HepG2 (cell line): ENCODE data around the gene MED12L. TPM values are rescaled to one million over a fixed set of nuclear protein-coding genes. Genes with fewer than 3 reads are reported as not detected.

Source experiments
- ATAC-seq: fragments of 200-7000 bp; cut with Tn5 transposase; 3 replicates; pipeline ENCODE4 v1.9.1; 2020; ENCODE audit warnings: mild to moderate bottlenecking, moderate library complexity
- BruUV-seq: library from RNA; stranded (reverse); fragments of 400-500 nt; replicated peaks from 2 replicates; lab custom pipeline; 2021; lab: Mats Ljungman, UMichigan
- CTCF ChIA-PET: fragments of 300-600 bp; formaldehyde crosslinking; extraction: SDS; loops from one replicate; lab custom pipeline; 2021; ENCODE audit warnings: low total read pairs, inconsistent platforms, low intra/inter-chr PET ratio; lab: Yijun Ruan, JAX
- POLR2A ChIA-PET: fragments of 350-600 bp; sonication (Branson Sonifier 250); formaldehyde crosslinking; loops from one replicate; lab custom pipeline; 2020; ENCODE audit warnings: antibody characterized with exemption, inconsistent platforms; lab: Yijun Ruan, JAX
- DNase-seq: peaks from one replicate; pipeline ENCODE4 v3.0.0-alpha.2; 2015; ENCODE audit warnings: low spot score
- FAIRE-seq: peaks from 3 replicates; lab custom pipeline; 2011; peaks lifted over from hg19 to GRCh38; lab: Jason Lieb, UNC
- H2AFZ ChIP-seq: one replicate; pipeline ENCODE4 v1.6.1; 2011; ENCODE audit warnings: low read length, inconsistent platforms
- H3K27ac ChIP-seq: fragments of 300-600 bp; 3 replicates; pipeline ENCODE4 v1.8.0; 2011; ENCODE audit warnings: mixed run types, mild to moderate bottlenecking, mixed read lengths, low read length, inconsistent platforms; ENCODE audit not compliant: insufficient read depth; ENCODE audit errors: extremely low read length
- H3K27me3 ChIP-seq, 2 experiments: fragments of 200-600 bp in 1 of 2; 2 replicates in 1 of 2; 3 replicates in 1 of 2; pipeline versions ENCODE4 v1.6.0 to v1.8.0; 2011; ENCODE audit warnings: low read length in 2 of 2, mild to moderate bottlenecking in 2 of 2, moderate library complexity in 2 of 2, inconsistent platforms in 1 of 2; ENCODE audit not compliant: insufficient read depth in 2 of 2, control insufficient read depth in 1 of 2
- H3K36me3 ChIP-seq, 2 experiments: fragments of 200-600 bp in 1 of 2; replicated peaks in 1 of 2; 2 replicates in 1 of 2; 3 replicates in 1 of 2; pipeline versions ENCODE4 v1.5.1 to v1.8.0; 2011; ENCODE audit warnings: low read length in 2 of 2, inconsistent platforms in 1 of 2; ENCODE audit not compliant: insufficient read depth in 2 of 2, control insufficient read depth in 1 of 2
- H3K4me1 ChIP-seq: 2 replicates; pipeline ENCODE4 v1.5.1; 2012; ENCODE audit warnings: low read length, inconsistent platforms; ENCODE audit not compliant: insufficient read depth
- H3K4me2 ChIP-seq: 2 replicates; pipeline ENCODE4 v1.6.0; 2011; ENCODE audit warnings: low read depth, low read length, inconsistent platforms
- H3K4me3 ChIP-seq, 3 experiments: fragments of 200-600 bp in 1 of 3; sonication (generic), shearing (Covaris generic) in 1 of 3; replicated peaks in 1 of 3; 2 replicates each; pipeline ENCODE4 v1.5.1; 2011 to 2016; ENCODE audit warnings: low read length in 3 of 3, inconsistent platforms in 2 of 3, low read depth in 2 of 3, mild to moderate bottlenecking in 2 of 3, control low read depth in 1 of 3, mixed read lengths in 1 of 3; ENCODE audit not compliant: insufficient read depth in 1 of 3
- H3K79me2 ChIP-seq: one replicate; pipeline ENCODE4 v1.6.1; 2011; ENCODE audit warnings: low read length, inconsistent platforms; ENCODE audit not compliant: insufficient read depth
- H3K9ac ChIP-seq: 2 replicates; pipeline ENCODE4 v1.6.0; 2011; ENCODE audit warnings: mild to moderate bottlenecking, low read depth, low read length, inconsistent platforms; ENCODE audit not compliant: insufficient read depth
- H3K9me3 ChIP-seq: 2 replicates; pipeline ENCODE4 v1.5.1; 2012; ENCODE audit warnings: mild to moderate bottlenecking, low read length
- H4K20me1 ChIP-seq: 2 replicates; pipeline ENCODE4 v1.6.0; 2011; ENCODE audit warnings: inconsistent platforms, mild to moderate bottlenecking, low read length, moderate library complexity; ENCODE audit not compliant: insufficient read depth
- CAMTA2 ChIP-seq: sonication (generic); formaldehyde crosslinking; IDR thresholded peaks from 2 replicates; pipeline ENCODE4 v1.4.0; 2020; ENCODE audit warnings: mild to moderate bottlenecking, missing genetic modification reagents, borderline replicate concordance
- KDM2A ChIP-seq: sonication (generic); formaldehyde crosslinking; IDR thresholded peaks from 2 replicates; pipeline ENCODE4 v1.4.0; 2020; ENCODE audit warnings: low read depth, missing genetic modification reagents, borderline replicate concordance
- POLR2AphosphoS2 ChIP-seq: IDR thresholded peaks from 2 replicates; pipeline ENCODE4 v1.6.1; 2011; ENCODE audit warnings: low read depth, low read length, improper control_type of control experiment
- ZNF333 ChIP-seq: sonication (generic); formaldehyde crosslinking; IDR thresholded peaks from 2 replicates; pipeline ENCODE4 v1.4.0; 2020; ENCODE audit warnings: mild to moderate bottlenecking, missing genetic modification reagents, borderline replicate concordance
- ZNF431 ChIP-seq: sonication (generic); formaldehyde crosslinking; IDR thresholded peaks from 2 replicates; pipeline ENCODE4 v1.9.0; 2022; ENCODE audit warnings: missing genetic modification reagents, low read depth, mild to moderate bottlenecking, borderline replicate concordance
- ZNF75D ChIP-seq: sonication (generic); formaldehyde crosslinking; IDR thresholded peaks from 2 replicates; pipeline ENCODE4 v1.8.1; 2023; ENCODE audit warnings: missing genetic modification reagents, mild to moderate bottlenecking, borderline replicate concordance
- WGBS: methylation state at CpG from one replicate; pipeline ENCODE4 v1.1.6; 2017; ENCODE audit warnings: low lambda C conversion rate; 5-methylcytosine and 5-hydroxymethylcytosine counted together
- in situ Hi-C: cut with HindIII; loops from 2 replicates; pipeline ENCODE4 v1.10.0; 2017; ENCODE audit warnings: low pct_unique_long_range_greater_than_20kb; ENCODE audit not compliant: extremely low pct_ligation_motif_present
- intact Hi-C: fragments of 100-400 bp; cut with micrococcal nuclease; formaldehyde crosslinking; loops from one replicate; pipeline ENCODE4 v1.10.0; 2022; ENCODE audit not compliant: unreplicated experiment
- polyA plus RNA-seq, 8 experiments: library from polyadenylated mRNA; depleted of rRNA in 3 of 8; stranded (reverse) in 7 of 8; unstranded in 1 of 8; fragments of >200 nt; fragmentation: Illumina TruSeq in 4 of 8; extraction: Trizol in 4 of 8; gene quantifications; 2 replicates each; pipeline versions ENCODE4 v1.2.1 to v1.2.3, GENCODE V29; 2011 to 2016; ENCODE audit warnings: low read depth in 4 of 8, missing spikeins in 1 of 8, mixed read lengths in 1 of 8; ENCODE audit not compliant: insufficient read depth in 1 of 8
- total RNA-seq, 5 experiments: library from RNA; depleted of rRNA; stranded (reverse); fragments of >200 nt; fragmentation: Illumina TruSeq; extraction: Trizol; gene quantifications; 2 replicates each; pipeline ENCODE4 v1.2.3, GENCODE V29; 2016; ENCODE audit warnings: low read depth in 1 of 5
- TF ChIP-seq, protein P1 (sequence below): sonication (generic); formaldehyde crosslinking; IDR thresholded peaks from 2 replicates; pipeline ENCODE4 v1.5.1; 2020; ENCODE audit warnings: missing genetic modification reagents, mild to moderate bottlenecking, borderline replicate concordance
- TF ChIP-seq, protein P2 (sequence below): sonication (generic); formaldehyde crosslinking; IDR thresholded peaks from 2 replicates; pipeline ENCODE4 v1.5.1; 2020; ENCODE audit warnings: missing genetic modification reagents, mild to moderate bottlenecking, borderline replicate concordance
- TF ChIP-seq, protein P3 (sequence below): sonication (generic); formaldehyde crosslinking; IDR thresholded peaks from 2 replicates; pipeline ENCODE4 v1.8.1; 2023; ENCODE audit warnings: mild to moderate bottlenecking, missing genetic modification reagents, borderline replicate concordance
- TF ChIP-seq, protein P4 (sequence below): sonication (generic); formaldehyde crosslinking; IDR thresholded peaks from 2 replicates; pipeline ENCODE4 v1.4.0; 2020; ENCODE audit warnings: missing genetic modification reagents
- TF ChIP-seq, protein P5 (sequence below), 2 experiments: fragments of 450-650 bp in 1 of 2; sonication (generic) in 1 of 2; formaldehyde crosslinking; IDR thresholded peaks; 2 replicates each; pipeline versions ENCODE4 v1.5.0 to v1.8.0; 2020 to 2022; ENCODE audit warnings: mild to moderate bottlenecking in 1 of 2, missing genetic modification reagents in 1 of 2

MED12L gene
- total and polyA plus RNA-seq, 2 of the 13 experiments (the other 11 are each of a cell fraction or from before 2014, with no cell fraction given) = 0.07 to 0.64 TPM

DNA sequence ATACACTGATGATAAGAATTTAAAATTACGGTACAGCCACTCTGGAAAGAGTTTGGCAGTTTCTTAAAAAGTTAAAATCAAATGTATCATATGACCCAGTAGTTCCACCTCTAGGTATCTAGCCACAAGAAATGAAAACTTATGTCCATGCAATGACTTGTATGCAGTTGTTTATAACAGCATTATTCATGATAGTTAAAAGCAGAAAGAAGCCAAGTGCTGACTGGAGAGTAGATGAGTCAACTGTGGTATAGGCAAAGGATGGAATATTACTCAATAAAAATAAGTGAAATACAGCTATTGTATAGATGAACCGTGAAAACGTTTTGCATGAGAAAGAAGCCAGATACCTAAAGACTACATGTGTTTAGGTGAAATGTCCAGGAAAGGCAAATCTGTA is 216.3 kb downstream of the MED12L start:
- Histone ChIP-seq H3K9ac (no peak overlapping the region), H3K79me2 (no peaks in the 10 kb centered on the region), H2AFZ (no peak overlapping the region), H3K9me3 (no peaks in the 10 kb centered on the region), H3K4me3 (no peak overlapping the region), H3K27me3 (no peaks in the 10 kb centered on the region), H3K27ac (no peak overlapping the region), H3K4me2 (no peak overlapping the region), H3K4me1 (peaks cover 10% of the 10 kb centered on the region), H3K36me3 (no peaks in the 10 kb centered on the region), H4K20me1 (no peaks in the 10 kb centered on the region)
- no TSS peak for BruUV-seq
- intact Hi-C loops (no loop called here), in situ Hi-C loops (no loop called here)
- DNase-seq (no peak), ATAC-seq (no peak), FAIRE-seq (no peak)
- ChIA-PET POLR2A (no interaction called here), CTCF (no interaction called here)
- TF ChIP-seq ZNF75D (CRISPR knock-in tag) = no peak
- no peak for TF ChIP-seq CAMTA2 (CRISPR knock-in tag)
- no peak for TF ChIP-seq ZNF333
- WGBS = 32% methylated on average over 3 of the region's 3 CpGs

DNA sequence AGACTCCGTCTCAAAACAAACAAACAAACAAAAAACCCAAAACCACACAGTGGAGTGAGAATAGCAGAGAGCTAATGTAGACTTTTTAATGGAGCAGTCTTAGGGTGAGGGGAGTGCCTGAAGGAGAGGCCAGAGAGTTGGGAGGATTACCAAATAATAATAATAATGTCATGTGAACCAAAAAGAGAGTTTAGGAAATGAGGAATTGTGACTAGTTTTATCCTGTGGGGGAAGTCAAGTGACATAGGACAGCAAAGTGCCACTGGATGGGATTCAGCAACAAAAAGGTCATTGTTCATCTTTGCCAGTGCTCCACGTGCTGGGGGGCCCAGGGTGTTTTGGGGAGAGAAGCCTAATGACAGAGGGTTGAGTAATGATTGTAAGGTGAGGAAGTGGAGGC is 218.3 kb downstream of the MED12L start:
- ATAC-seq (no peak), FAIRE-seq (no peak), DNase-seq (no peak)
- Histone ChIP-seq H3K27ac (no peak overlapping the region), H3K27me3 (no peaks in the 10 kb centered on the region), H4K20me1 (no peaks in the 10 kb centered on the region), H3K4me3 (no peak overlapping the region), H3K79me2 (no peaks in the 10 kb centered on the region), H3K9ac (no peak overlapping the region), H3K4me2 (no peak overlapping the region), H3K36me3 (no peaks in the 10 kb centered on the region), H3K9me3 (no peaks in the 10 kb centered on the region), H2AFZ (no peak overlapping the region), H3K4me1 (peaks cover 10% of the 10 kb centered on the region)
- intact Hi-C loops = no loop called here
- ChIA-PET CTCF (no interaction called here), POLR2A (no interaction called here)
- WGBS = 10% methylated on average over 2 of the region's 2 CpGs
- no TSS peak for BruUV-seq
- in situ Hi-C loops = no loop called here
- TF ChIP-seq, protein P1, sequence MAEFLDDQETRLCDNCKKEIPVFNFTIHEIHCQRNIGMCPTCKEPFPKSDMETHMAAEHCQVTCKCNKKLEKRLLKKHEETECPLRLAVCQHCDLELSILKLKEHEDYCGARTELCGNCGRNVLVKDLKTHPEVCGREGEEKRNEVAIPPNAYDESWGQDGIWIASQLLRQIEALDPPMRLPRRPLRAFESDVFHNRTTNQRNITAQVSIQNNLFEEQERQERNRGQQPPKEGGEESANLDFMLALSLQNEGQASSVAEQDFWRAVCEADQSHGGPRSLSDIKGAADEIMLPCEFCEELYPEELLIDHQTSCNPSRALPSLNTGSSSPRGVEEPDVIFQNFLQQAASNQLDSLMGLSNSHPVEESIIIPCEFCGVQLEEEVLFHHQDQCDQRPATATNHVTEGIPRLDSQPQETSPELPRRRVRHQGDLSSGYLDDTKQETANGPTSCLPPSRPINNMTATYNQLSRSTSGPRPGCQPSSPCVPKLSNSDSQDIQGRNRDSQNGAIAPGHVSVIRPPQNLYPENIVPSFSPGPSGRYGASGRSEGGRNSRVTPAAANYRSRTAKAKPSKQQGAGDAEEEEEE (CRISPR knock-in tag) = no peak
- TF ChIP-seq, protein P2, sequence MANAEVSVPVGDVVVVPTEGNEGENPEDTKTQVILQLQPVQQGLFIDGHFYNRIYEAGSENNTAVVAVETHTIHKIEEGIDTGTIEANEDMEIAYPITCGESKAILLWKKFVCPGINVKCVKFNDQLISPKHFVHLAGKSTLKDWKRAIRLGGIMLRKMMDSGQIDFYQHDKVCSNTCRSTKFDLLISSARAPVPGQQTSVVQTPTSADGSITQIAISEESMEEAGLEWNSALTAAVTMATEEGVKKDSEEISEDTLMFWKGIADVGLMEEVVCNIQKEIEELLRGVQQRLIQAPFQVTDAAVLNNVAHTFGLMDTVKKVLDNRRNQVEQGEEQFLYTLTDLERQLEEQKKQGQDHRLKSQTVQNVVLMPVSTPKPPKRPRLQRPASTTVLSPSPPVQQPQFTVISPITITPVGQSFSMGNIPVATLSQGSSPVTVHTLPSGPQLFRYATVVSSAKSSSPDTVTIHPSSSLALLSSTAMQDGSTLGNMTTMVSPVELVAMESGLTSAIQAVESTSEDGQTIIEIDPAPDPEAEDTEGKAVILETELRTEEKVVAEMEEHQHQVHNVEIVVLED (CRISPR knock-in tag) = no peak
- TF ChIP-seq ZNF431 (no peak), POLR2AphosphoS2 (no peak), KDM2A (CRISPR knock-in tag) (no peak)
- TF ChIP-seq, protein P3, sequence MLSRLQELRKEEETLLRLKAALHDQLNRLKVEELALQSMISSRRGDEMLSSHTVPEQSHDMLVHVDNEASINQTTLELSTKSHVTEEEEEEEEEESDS (CRISPR knock-in tag) = no peak
- TF ChIP-seq, protein P4, sequence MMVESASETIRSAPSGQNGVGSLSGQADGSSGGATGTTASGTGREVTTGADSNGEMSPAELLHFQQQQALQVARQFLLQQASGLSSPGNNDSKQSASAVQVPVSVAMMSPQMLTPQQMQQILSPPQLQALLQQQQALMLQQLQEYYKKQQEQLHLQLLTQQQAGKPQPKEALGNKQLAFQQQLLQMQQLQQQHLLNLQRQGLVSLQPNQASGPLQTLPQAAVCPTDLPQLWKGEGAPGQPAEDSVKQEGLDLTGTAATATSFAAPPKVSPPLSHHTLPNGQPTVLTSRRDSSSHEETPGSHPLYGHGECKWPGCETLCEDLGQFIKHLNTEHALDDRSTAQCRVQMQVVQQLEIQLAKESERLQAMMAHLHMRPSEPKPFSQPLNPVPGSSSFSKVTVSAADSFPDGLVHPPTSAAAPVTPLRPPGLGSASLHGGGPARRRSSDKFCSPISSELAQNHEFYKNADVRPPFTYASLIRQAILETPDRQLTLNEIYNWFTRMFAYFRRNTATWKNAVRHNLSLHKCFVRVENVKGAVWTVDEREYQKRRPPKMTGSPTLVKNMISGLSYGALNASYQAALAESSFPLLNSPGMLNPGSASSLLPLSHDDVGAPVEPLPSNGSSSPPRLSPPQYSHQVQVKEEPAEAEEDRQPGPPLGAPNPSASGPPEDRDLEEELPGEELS (CRISPR knock-in tag) = no peak
- TF ChIP-seq, protein P5, sequence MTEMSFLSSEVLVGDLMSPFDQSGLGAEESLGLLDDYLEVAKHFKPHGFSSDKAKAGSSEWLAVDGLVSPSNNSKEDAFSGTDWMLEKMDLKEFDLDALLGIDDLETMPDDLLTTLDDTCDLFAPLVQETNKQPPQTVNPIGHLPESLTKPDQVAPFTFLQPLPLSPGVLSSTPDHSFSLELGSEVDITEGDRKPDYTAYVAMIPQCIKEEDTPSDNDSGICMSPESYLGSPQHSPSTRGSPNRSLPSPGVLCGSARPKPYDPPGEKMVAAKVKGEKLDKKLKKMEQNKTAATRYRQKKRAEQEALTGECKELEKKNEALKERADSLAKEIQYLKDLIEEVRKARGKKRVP (CRISPR knock-in tag; IDR thresholded peaks at IDR 0.05) = no peak
